Measurements from ENCODE around the gene SMYD3. TPM values are rescaled to one million over a fixed set of nuclear protein-coding genes. Genes with fewer than 3 reads are reported as not detected.

Gene SMYD3
- total RNA-seq, 4 donors from 2014 or later: 10.5 to 36.4 (median 22.5) TPM

DNA sequence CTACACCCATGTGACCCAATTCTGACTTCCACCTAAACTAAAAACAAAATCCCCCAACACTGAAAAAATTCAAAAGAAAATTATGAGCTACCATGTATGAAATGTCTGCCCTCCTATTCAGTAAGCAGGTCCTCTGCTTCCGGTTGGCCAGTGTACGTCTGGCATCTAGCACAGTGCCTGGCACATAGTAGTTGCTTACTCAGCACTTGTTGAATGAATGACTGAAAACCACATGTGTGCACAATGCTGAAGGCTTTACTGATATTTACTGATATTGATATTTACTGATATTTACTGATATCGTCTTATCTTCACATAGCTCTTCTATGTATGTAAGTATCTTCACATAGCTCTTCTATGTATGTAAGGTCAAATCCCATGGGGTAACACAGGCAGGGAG lies 642.2 kb downstream of the SMYD3 start:
- Histone ChIP-seq H3K27me3 (no peaks in the 10 kb centered on the region), H3K27ac (no peak overlapping the region), H3K36me3 (no peaks in the 10 kb centered on the region), H3K4me3 (no peak overlapping the region), H3K9me3 (no peaks in the 10 kb centered on the region), H3K4me1 (no peaks in the 10 kb centered on the region)
- no peak for DNase-seq
- TF ChIP-seq CTCF (IDR thresholded peaks at IDR 0.05) (no peak), POLR2A (IDR thresholded peaks at IDR 0.05) (no peak)
- intact Hi-C loops (cut with DNase I; ENCODE audit: low total_unique reads): no loop called here

DNA sequence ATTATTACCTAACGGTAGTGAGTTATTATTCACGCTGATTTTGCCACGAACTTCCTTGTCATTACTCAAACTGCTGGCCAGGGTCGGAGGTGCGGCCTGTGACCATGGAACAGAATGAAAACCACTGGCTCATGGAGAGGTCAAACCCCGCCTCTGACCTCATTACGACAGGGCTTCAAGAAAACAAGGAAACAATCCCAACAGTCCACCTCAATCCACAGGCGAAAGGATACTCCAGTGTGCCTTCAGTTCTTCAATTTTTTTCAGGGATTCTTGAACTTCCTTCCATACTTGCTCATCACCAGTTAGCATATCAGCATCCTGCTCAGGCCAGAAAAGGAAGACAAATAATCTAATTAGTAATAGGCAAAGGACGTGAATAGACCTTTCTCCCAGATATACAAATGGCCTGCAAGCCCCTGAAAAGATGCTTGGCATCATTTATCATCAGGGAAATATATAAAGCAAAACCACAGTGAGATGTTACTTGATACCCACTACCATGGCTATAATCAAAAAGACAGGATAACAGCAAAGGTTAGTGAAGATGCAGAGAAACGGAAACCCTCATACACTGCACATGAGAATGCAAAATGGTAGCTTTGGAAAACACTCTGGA lies 643.4 kb downstream of the SMYD3 start:
- no peaks in the 10 kb centered on the region for H3K27me3 ChIP-seq
- H3K36me3 ChIP-seq: no peaks in the 10 kb centered on the region
- no peaks in the 10 kb centered on the region for H3K9me3 ChIP-seq
- DNase-seq: no peak
- no peak for TF ChIP-seq CTCF (IDR thresholded peaks at IDR 0.05)
- TF ChIP-seq POLR2A (IDR thresholded peaks at IDR 0.05): no peak
- no peaks in the 10 kb centered on the region for H3K4me1 ChIP-seq
- no peak overlapping the region for H3K27ac ChIP-seq
- intact Hi-C loops (cut with DNase I; ENCODE audit: low total_unique reads): no loop called here
- H3K4me3 ChIP-seq: no peak overlapping the region

- DNase-seq: no peak
- Histone ChIP-seq H3K9me3 (no peaks in the 10 kb centered on the region), H3K4me3 (no peak overlapping the region), H3K36me3 (no peaks in the 10 kb centered on the region), H3K4me1 (no peaks in the 10 kb centered on the region), H3K27ac (no peak overlapping the region), H3K27me3 (no peaks in the 10 kb centered on the region)
- intact Hi-C loops (cut with DNase I; ENCODE audit: low total_unique reads): no loop called here
- TF ChIP-seq CTCF (IDR thresholded peaks at IDR 0.05) (no peak), POLR2A (IDR thresholded peaks at IDR 0.05) (no peak)
Observed at GRCh38 chr1:245862812-245863540, 644.1 kb downstream of the SMYD3 start.

GRCh38 chr1:245860657-245861544 lies 646.2 kb downstream of the SMYD3 start:
- TF ChIP-seq CTCF (IDR thresholded peaks at IDR 0.05): no peak
- intact Hi-C loops (cut with DNase I; ENCODE audit: low total_unique reads): no loop called here
- Histone ChIP-seq H3K27me3 (no peaks in the 10 kb centered on the region), H3K27ac (no peak overlapping the region), H3K36me3 (no peaks in the 10 kb centered on the region), H3K9me3 (no peaks in the 10 kb centered on the region), H3K4me3 (no peak overlapping the region), H3K4me1 (no peaks in the 10 kb centered on the region)
- DNase-seq: no peak
